Skeletal muscle cell (primary cell): ENCODE data around the gene CAD.
"Not testable (repeated sequence)": the region's sequence is repeated elsewhere in the genome, so short reads cannot be mapped to it uniquely, and the experiment has no call there.

ENCODE experiments used
- DNase-seq: peaks from one replicate; pipeline ENCODE4 v3.0.0-alpha.2; 2010; ENCODE audit warnings: low read depth
- H3K4me3 ChIP-seq: 2 replicates; pipeline ENCODE4 v1.5.1; 2011; ENCODE audit warnings: low read depth, mild to moderate bottlenecking, control low read depth, low read length, moderate library complexity

CAD gene

GRCh38 chr2:27195799-27196198, 21.4 kb upstream of the CAD start:
- DNase-seq, H3K4me3 ChIP-seq: not testable (repeated sequence)

GRCh38 chr2:27198068-27198467, 19.1 kb upstream of the CAD start:
- DNase-seq, H3K4me3 ChIP-seq: not testable (repeated sequence)

GRCh38 chr2:27198627-27199026, 18.5 kb upstream of the CAD start:
- no peak overlapping the region for H3K4me3 ChIP-seq
- DNase-seq, result no peak

GRCh38 chr2:27199241-27199640, 17.9 kb upstream of the CAD start:
- H3K4me3 ChIP-seq, result no peak overlapping the region

GRCh38 chr2:27201675-27202074, 15.5 kb upstream of the CAD start:
- DNase-seq, result no peak
- H3K4me3 ChIP-seq, result no peak overlapping the region

More at GRCh38 chr2:27199241-27199640, 17.9 kb upstream of the CAD start:
- no peak for DNase-seq

- H3K4me3 ChIP-seq, result no peak overlapping the region
- DNase-seq, result no peak
Observed at GRCh38 chr2:27202854-27203253, 14.3 kb upstream of the CAD start.

- no peak overlapping the region for H3K4me3 ChIP-seq
Observed at GRCh38 chr2:27203741-27204140, 13.4 kb upstream of the CAD start.

GRCh38 chr2:27204566-27204965, 12.6 kb upstream of the CAD start:
- H3K4me3 ChIP-seq, result no peak overlapping the region
- no peak for DNase-seq

More at GRCh38 chr2:27203741-27204140, 13.4 kb upstream of the CAD start:
- no peak for DNase-seq

GRCh38 chr2:27205206-27205605, 12.0 kb upstream of the CAD start:
- no peak overlapping the region for H3K4me3 ChIP-seq
- DNase-seq, result no peak

GRCh38 chr2:27206346-27206745, 10.8 kb upstream of the CAD start:
- DNase-seq, result no peak
- H3K4me3 ChIP-seq, result no peak overlapping the region

GRCh38 chr2:27208486-27209050, 8.6 kb upstream of the CAD start:
- H3K4me3 ChIP-seq, result no peak overlapping the region
- no peak for DNase-seq

- H3K4me3 ChIP-seq, result no peak overlapping the region
- peak; percentile 62 for DNase-seq
Observed at GRCh38 chr2:27209621-27210401, 7.4 kb upstream of the CAD start.

GRCh38 chr2:27211241-27211942, 5.8 kb upstream of the CAD start:
- peak overlapping the region; percentile 77 for H3K4me3 ChIP-seq
- no peak for DNase-seq

GRCh38 chr2:27211943-27212625, 5.1 kb upstream of the CAD start, which contains the start of the genes ATRAID and SLC5A6:
ATRAID (plus strand) TSS chr2:27212041; CDS start chr2:27212369, 328 bp downstream.
SLC5A6 (minus strand) TSS chr2:27212268; CDS start chr2:27207650, 4,618 bp downstream.
- peak within 1 kb of the TSS; percentile 77 for H3K4me3 ChIP-seq
- DNase-seq, result peak; percentile 52

- H3K4me3 ChIP-seq, result peak overlapping the region; percentile 77
- DNase-seq, result peak; percentile 41
Observed at GRCh38 chr2:27212626-27213471, 4.3 kb upstream of the CAD start.

GRCh38 chr2:27214941-27215340, 2.2 kb upstream of the CAD start:
- no peak overlapping the region for H3K4me3 ChIP-seq
- no peak for DNase-seq

GRCh38 chr2:27216416-27217137, 592 bp upstream of the CAD start:
- DNase-seq, result no peak
- peak overlapping the region; percentile 87 for H3K4me3 ChIP-seq

GRCh38 chr2:27218614-27219013, 1.4 kb downstream of the CAD start:
- no peak overlapping the region for H3K4me3 ChIP-seq
- DNase-seq, result no peak
